Measurements from ENCODE around the gene VWF. TPM values are rescaled to one million over a fixed set of nuclear protein-coding genes. Genes with fewer than 3 reads are reported as not detected.

VWF gene
- total RNA-seq, 2 experiments from 2014 or later: 0.02 TPM; not detected in 1

DNA sequence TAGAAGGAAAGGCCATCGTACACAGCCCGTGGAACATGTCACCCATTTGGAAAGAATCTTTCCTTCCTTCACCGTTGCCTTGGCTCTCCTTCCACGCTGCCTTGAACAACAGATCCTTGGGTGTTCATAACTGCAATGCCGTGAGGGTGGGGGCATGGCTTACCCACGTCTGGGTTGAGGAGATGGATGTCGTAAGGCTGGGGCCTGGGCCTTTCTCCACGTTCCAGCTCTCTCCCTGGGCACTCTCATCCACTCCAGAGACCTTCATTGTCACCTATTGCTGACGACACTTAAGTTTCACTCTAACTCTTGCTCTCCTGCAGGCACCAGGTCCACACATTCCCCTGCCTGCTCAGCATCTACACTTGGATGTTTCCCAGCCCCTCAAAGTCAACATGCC, 198.8 kb downstream of the VWF start:
- CTCF ChIA-PET: no interaction called here
- H3K27ac Mint-ChIP-seq: no peak overlapping the region

DNA sequence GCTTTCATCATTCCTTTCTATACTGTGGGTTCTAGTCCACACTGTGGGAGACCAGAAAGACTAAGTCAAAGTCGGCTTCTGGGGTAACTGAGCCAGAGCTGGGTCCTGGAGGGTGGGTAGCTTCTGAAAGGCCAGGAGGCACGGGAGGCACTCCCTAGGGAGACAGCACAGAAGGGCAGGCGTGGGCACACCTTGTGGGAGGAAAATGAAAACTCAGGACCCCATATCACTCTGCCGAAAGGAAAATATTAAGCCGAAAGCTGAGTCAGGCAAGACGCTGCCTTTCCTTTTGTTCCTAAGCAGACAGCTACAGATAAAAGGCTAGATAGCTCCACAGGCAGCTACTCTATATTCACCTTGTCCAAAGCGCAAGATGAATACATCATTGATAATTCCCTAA, 200.1 kb downstream of the VWF start:
- Mint-ChIP-seq H3K27me3 (no peaks in the 10 kb centered on the region), H3K36me3 (no peaks in the 10 kb centered on the region), H3K4me1 (no peaks in the 10 kb centered on the region), H3K9me3 (ENCODE audit: low read depth) (no peaks in the 10 kb centered on the region), H3K4me3 (no peak overlapping the region), H3K27ac (no peak overlapping the region)
- no peak for DNase-seq
- CTCF ChIA-PET: no interaction called here
- ATAC-seq: no peak

More for the DNA sequence above, 198.8 kb downstream of the VWF start:
- Mint-ChIP-seq H3K36me3 (no peaks in the 10 kb centered on the region), H3K27me3 (no peaks in the 10 kb centered on the region), H3K9me3 (ENCODE audit: low read depth) (peaks cover under 1% of the 10 kb centered on the region), H3K4me1 (no peaks in the 10 kb centered on the region), H3K4me3 (no peak overlapping the region)
- DNase-seq: no peak
- no peak for ATAC-seq

DNA sequence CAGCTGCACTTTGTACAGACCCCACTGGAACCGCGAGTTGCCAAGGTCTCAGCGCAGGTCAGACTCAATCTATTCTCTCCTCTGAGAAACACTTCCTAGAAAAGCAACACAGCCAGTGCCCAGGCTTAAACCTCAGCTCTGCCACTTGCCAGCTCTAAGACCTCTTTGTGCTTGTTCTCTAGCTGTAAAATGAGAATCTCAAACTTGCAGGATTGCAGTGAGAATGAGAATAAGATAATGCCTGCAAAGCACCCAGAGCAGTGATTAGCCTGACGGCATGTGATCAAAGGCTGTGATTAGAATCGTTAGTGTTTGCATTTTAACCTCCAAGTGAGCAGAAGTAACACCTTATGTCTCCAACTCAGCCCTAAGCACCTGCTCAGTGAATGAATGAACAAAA, 200.7 kb downstream of the VWF start:
- H3K27ac Mint-ChIP-seq: no peak overlapping the region
- H3K4me3 Mint-ChIP-seq: no peak overlapping the region
- ATAC-seq (no peak), DNase-seq (no peak)
- H3K4me1 Mint-ChIP-seq: no peaks in the 10 kb centered on the region
- no peaks in the 10 kb centered on the region for H3K9me3 Mint-ChIP-seq (ENCODE audit: low read depth)
- H3K27me3 Mint-ChIP-seq: no peaks in the 10 kb centered on the region
- CTCF ChIA-PET: no interaction called here
- H3K36me3 Mint-ChIP-seq: no peaks in the 10 kb centered on the region

DNA sequence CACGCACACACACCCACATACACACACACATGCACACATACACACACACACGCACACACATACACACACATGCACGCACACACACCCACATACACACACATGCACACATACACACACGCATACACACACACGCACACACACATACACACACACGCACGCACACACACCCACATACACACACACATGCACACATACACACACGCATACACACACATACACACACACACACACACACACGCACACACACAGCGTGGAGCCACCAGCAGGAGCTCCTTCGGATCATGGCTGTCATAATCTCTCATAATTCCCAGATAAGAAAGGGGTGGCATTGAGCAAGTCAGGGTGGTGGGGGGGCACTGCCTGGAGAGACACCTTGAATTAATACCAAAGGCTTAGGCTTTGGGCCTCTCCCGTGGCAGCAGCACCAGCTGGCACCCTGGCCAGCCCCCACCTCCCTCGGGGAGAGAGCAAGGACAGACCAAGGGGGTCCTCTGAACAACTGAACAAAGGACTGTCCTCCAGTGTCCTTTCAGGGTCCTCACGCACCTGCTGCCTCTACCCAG, 201.3 kb downstream of the VWF start:
- no peak overlapping the region for H3K4me3 Mint-ChIP-seq
- no peak overlapping the region for H3K27ac Mint-ChIP-seq
- ATAC-seq (no peak), DNase-seq (no peak)
- no peaks in the 10 kb centered on the region for H3K36me3 Mint-ChIP-seq
- H3K4me1 Mint-ChIP-seq: no peaks in the 10 kb centered on the region
- H3K9me3 Mint-ChIP-seq (ENCODE audit: low read depth): no peaks in the 10 kb centered on the region
- no peaks in the 10 kb centered on the region for H3K27me3 Mint-ChIP-seq
- CTCF ChIA-PET: no interaction called here

DNA sequence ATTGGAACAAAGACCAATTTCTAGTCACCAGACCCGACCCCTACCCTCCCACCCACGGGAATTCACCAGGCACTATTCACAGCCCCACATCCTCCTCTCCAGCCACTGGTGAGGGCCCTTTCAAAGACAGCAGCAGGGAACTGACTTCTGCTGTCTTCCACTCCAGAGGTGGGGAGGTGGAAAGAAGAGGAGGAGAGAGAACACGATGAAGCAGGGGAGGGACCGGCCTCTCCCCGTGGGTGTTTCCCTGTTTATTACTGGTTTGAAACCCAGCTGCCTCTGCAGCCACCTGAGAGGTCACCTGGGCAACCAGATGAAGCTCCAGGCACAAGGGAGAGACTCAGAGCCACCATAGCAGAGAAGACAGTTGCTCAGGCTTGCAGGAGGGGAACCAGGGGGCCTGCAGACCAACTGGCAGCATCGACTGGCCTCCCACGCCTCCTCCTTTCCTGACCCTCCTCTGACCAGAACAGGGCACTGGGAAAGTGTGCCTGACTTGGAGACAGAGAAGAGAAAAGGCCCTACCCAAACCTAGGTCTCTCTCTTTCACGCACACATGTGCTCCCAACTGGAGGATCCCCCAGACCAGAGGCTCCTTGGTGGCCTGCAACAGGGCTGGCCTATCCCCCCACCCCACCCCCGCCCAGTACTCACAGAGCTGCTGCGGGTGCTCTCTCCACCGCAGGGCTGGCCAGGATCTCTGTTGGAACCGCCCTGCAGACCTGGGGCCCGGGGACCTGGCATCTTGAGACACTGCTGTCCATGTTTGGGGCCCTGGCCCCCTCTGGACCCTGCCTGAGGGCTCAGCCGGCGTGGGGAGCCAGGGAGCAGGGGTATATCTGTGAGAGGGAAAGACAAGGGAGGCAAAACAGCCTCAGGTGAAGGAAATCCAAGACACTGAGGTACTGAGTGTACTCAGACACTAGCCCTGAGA, 202.2 kb downstream of the VWF start:
- H3K36me3 Mint-ChIP-seq: no peaks in the 10 kb centered on the region
- CTCF ChIA-PET: no interaction called here
- no peaks in the 10 kb centered on the region for H3K27me3 Mint-ChIP-seq
- no peaks in the 10 kb centered on the region for H3K9me3 Mint-ChIP-seq (ENCODE audit: low read depth)
- H3K4me1 Mint-ChIP-seq: no peaks in the 10 kb centered on the region
- DNase-seq (no peak), ATAC-seq (no peak)
- H3K27ac Mint-ChIP-seq: no peak overlapping the region
- H3K4me3 Mint-ChIP-seq: no peak overlapping the region

DNA sequence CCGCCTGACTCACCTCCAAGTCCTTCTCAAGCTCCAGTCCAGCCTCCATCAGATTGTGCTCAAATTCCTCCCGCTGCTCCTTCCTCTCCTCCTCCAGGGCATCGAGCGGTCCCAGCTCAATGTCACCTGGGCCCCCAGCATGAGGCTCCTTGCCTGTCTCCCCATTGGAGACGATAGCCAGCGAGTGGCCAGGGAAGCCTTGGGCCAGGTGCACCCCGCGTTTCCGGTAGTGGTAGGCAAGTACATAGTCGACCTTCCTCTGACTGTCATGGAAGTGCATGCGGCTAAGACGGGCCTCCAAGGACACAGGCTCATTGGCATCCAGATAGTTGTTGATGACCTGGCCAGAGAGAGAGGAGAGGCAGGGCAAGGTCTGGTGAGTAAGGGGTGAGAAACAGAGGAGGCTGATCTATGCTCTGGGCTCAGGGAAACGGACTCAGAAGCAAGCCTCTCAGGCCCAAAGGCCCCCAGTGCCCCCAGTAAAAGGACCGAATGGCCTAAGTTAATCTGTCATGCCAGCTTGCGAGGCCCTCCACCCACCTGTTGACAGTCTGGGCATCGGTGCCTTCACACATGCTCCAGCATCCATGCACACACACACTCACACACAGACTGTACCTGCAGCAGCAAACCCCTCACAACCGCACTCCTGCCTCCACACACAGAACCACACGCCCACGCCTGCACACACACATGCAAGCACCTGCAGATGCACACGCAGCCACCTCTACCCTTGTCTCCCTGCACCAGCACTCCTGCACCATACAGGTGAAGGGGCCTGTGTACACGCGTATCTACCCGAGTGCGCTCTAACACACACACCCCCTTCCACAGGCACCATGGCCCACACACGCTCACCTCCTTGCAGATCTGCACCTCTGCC, 203.2 kb downstream of the VWF start:
- Mint-ChIP-seq H3K4me1 (no peaks in the 10 kb centered on the region), H3K36me3 (no peaks in the 10 kb centered on the region), H3K27me3 (no peaks in the 10 kb centered on the region), H3K27ac (no peak overlapping the region), H3K9me3 (ENCODE audit: low read depth) (no peaks in the 10 kb centered on the region), H3K4me3 (no peak overlapping the region)
- no peak for DNase-seq
- no peak for ATAC-seq
- CTCF ChIA-PET: no interaction called here

DNA sequence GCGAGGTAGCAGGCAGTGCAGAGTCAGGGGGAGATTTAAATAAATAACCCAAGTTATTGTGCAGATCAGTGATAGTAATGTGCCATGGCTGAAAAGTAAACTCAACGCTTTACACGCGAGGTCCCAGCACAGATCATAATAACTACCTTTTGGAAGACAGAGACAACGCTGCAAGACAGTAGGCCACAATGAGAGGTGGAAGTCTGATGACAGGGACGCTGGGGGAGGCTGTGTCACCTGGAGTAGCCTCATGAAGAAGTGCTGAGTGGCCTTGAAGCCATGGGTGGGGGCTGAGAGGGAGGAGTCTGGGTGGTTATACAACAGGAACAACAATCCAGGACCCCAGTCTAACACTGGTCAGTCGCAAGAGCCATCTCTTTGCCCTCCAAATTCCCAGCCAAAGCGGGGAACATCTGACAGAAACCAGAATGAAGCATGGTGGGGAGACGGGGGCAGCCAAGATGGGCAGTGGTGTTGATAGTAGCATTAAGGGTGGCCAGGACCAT, 207.6 kb downstream of the VWF start:
- no peaks in the 10 kb centered on the region for H3K4me1 Mint-ChIP-seq
- H3K4me3 Mint-ChIP-seq: no peak overlapping the region
- DNase-seq (no peak), ATAC-seq (no peak)
- H3K27ac Mint-ChIP-seq: no peak overlapping the region
- CTCF ChIA-PET: no interaction called here
- H3K36me3 Mint-ChIP-seq: no peaks in the 10 kb centered on the region
- no peaks in the 10 kb centered on the region for H3K27me3 Mint-ChIP-seq
- H3K9me3 Mint-ChIP-seq (ENCODE audit: low read depth): no peaks in the 10 kb centered on the region

DNA sequence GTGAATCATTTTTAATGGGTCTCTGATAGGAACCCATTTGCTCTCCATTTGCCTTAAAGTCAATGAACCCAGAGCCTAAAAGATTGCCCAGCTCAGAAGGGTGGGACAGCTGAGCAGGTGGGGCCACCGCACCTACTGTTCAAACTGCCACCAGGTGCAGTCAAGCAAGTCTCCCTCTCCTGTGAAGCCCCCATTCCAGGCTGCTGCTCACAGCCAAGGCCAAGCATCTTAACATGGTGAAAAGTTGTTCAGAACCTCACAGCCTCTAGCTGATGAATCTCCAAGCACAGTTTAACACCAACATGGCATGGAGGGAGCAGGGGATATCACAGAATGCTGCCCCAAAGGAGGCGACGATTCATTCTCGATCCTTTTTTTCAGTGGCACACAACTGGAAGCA, 209.0 kb downstream of the VWF start:
- Mint-ChIP-seq H3K27ac (no peak overlapping the region), H3K9me3 (ENCODE audit: low read depth) (no peaks in the 10 kb centered on the region)
- CTCF ChIA-PET: no interaction called here

DNA sequence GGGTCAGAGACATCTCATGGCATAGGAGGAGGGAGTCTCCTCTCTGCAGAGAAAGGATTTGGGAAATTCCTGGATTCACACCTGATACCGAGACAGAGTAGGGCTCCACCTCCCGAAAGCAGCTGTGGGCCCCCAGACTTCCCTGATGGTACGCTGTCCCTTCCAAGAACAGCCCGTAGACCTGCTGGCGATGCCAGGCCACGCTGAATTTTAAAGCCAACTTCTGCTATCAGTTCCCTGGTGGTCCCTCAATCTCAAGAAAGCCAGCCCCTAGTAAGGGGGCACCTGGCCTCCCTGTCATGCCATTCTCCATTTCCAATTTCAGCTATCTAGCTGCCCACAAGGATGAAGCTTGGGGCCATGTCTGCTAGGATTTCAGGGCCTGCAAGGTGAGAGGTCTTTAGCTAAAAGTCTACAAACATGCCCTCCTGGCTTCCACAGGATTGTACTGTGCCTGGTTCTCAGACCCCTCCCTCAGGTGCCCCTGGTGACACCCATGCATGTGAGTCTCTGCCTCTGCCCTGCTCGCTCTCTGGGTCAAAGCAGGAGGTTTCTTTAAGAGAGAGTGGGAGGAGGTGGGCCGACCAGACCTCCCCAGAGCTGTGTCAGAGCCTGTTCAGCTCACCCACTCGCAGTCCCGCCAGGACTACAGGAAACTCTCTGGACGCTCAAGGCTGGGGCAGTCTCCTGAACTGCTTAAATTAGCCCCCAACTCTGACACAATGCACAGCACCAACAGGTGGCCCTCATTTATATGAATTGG, 209.9 kb downstream of the VWF start:
- DNase-seq (no peak), ATAC-seq (no peak)
- Mint-ChIP-seq H3K36me3 (no peaks in the 10 kb centered on the region), H3K4me3 (no peak overlapping the region), H3K9me3 (ENCODE audit: low read depth) (no peaks in the 10 kb centered on the region), H3K27me3 (no peaks in the 10 kb centered on the region), H3K4me1 (no peaks in the 10 kb centered on the region), H3K27ac (no peak overlapping the region)
- CTCF ChIA-PET: interaction anchor here (0.6 kb wide), 1 partner anchor 645 kb away, joined by 3 read pairs; no protein-coding TSS in a partner anchor

More for the DNA sequence above, 209.0 kb downstream of the VWF start:
- ATAC-seq: no peak
- Mint-ChIP-seq H3K36me3 (no peaks in the 10 kb centered on the region), H3K4me1 (no peaks in the 10 kb centered on the region), H3K4me3 (no peak overlapping the region), H3K27me3 (no peaks in the 10 kb centered on the region)
- no peak for DNase-seq

DNA sequence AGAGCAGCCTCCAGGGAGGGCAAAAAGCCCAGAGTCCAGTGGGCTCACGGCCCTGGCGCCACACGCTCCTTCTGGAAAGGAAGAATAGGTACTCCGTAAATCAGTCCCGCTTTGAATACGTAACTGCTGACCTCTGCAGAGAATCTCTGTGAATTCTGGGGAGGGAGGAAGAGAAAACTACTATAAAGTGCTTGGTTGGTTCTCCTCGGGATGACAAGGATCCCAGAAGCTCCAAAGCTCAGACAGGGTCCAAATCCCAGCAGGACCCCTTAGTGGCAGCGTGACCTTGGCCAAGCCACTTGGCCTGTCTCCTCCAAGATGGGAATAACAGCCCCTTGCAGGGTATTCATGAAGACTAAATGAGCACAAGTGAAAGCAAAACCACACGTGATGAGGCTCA, 211.1 kb downstream of the VWF start:
- DNase-seq (no peak), ATAC-seq (no peak)
- H3K4me1 Mint-ChIP-seq: no peaks in the 10 kb centered on the region
- H3K27ac Mint-ChIP-seq: no peak overlapping the region
- H3K36me3 Mint-ChIP-seq: no peaks in the 10 kb centered on the region
- CTCF ChIA-PET: no interaction called here
- no peaks in the 10 kb centered on the region for H3K9me3 Mint-ChIP-seq (ENCODE audit: low read depth)
- H3K27me3 Mint-ChIP-seq: no peaks in the 10 kb centered on the region
- no peak overlapping the region for H3K4me3 Mint-ChIP-seq

DNA sequence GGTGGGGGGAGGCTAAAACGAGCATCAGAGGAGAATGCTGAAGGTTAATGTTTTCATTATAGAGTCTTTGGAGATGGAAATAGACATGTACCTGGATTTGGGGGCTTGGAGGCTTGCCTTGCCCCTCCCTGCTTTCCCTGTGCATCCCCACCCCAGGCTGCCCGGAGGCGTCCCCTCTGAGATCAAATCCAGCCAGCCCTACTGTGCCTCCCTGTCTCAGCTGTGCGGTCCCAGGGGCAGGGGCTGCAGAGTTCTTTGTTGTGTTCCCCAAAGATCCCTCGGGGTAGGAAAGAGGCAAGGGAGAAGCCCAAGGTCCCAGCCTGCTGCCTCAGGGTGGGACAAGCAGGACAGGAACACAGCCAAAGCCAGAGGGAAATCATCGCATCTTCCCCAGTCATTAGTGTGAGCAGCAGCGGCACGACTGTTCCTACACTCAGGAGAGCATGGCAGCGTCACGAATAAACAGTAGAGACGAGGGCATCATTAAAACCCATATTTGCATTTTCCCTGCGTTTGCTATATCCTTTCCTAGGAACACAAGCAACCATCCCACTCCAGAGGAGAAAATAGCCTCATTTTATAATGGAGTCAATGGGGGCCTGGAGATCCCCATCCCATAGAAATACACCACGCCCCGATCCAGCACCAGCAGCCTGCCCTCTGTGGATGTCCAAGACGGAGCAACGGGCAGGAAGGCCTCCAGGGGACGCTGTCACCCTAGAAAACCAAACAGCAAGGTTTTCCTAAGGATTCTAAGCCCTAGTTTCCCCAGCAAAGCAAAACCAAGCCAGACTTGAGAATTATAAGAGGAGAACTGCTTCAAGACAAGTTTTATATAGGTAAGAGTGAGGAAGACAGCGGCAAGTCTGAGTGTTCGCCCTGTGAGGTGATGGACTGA, 211.8 kb downstream of the VWF start:
- CTCF ChIA-PET: no interaction called here
- no peak overlapping the region for H3K27ac Mint-ChIP-seq
- no peaks in the 10 kb centered on the region for H3K36me3 Mint-ChIP-seq
- no peaks in the 10 kb centered on the region for H3K9me3 Mint-ChIP-seq (ENCODE audit: low read depth)
- H3K27me3 Mint-ChIP-seq: peaks cover 2% of the 10 kb centered on the region
- H3K4me1 Mint-ChIP-seq: no peaks in the 10 kb centered on the region
- DNase-seq (no peak), ATAC-seq (no peak)
- H3K4me3 Mint-ChIP-seq: no peak overlapping the region

DNA sequence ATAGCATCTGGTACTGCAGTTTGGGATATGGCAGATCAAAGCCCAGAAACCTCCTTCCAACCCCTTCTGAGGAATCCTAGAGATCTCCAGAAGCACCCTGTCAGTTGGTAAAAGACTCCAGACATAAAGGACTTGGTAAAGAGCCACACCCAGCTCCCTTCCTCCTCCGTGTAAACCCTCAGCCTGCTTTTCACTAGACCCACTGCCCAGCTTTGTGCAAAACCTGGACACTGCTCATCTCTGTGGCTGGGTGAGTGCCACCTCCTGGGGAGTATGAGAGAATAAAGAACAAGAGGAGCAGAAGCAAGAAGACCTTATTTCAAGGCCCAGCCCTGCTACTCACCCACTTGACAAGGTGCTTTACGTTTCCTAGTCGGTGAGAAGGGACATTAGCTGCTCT, 212.5 kb downstream of the VWF start:
- Mint-ChIP-seq H3K36me3 (no peaks in the 10 kb centered on the region), H3K4me3 (no peak overlapping the region), H3K9me3 (ENCODE audit: low read depth) (no peaks in the 10 kb centered on the region), H3K27ac (no peak overlapping the region), H3K4me1 (no peaks in the 10 kb centered on the region), H3K27me3 (peaks cover 2% of the 10 kb centered on the region)
- ATAC-seq (no peak), DNase-seq (no peak)
- CTCF ChIA-PET: no interaction called here

Measured in activated CD8-positive, alpha-beta memory T cell treated with anti-CD3 and anti-CD28 coated beads, Interleukin-2, amount 10 ng/mL, durations not matched to agents 7 days and 5 days (primary cell).